HG02759 (cell line): ENCODE data around the gene HMGCS1.
"Not testable (repeated sequence)": the region's sequence is repeated elsewhere in the genome, so short reads cannot be mapped to it uniquely, and the experiment has no call there.

Experiments used
- ATAC-seq: cut with Tn5 transposase; IDR thresholded peaks from one replicate; pipeline ENCODE4 v1.9.1; 2021; ENCODE audit warnings: mild to moderate bottlenecking, moderate library complexity; ENCODE audit not compliant: unreplicated experiment

The HMGCS1 gene

GRCh38 chr5:43313854-43314457, 744 bp upstream of the HMGCS1 start:
- no peak for ATAC-seq

- peak; percentile 1 for ATAC-seq
These were observed 545 bp downstream of the HMGCS1 start for GRCh38 chr5:43312699-43313034.

GRCh38 chr5:43312076-43312661, 1.0 kb downstream of the HMGCS1 start:
- no peak for ATAC-seq

GRCh38 chr5:43309637-43310036, 3.6 kb downstream of the HMGCS1 start:
- ATAC-seq, result no peak

- ATAC-seq, result no peak
These were observed 4.1 kb downstream of the HMGCS1 start for GRCh38 chr5:43309122-43309521.

- ATAC-seq, result not testable (repeated sequence)
These were observed 6.3 kb downstream of the HMGCS1 start for GRCh38 chr5:43306954-43307353.

- peak; percentile 57 for ATAC-seq
These were observed 7.2 kb downstream of the HMGCS1 start for GRCh38 chr5:43305948-43306565.

- ATAC-seq, result no peak
These were observed 8.7 kb downstream of the HMGCS1 start for GRCh38 chr5:43304525-43304924.

GRCh38 chr5:43303242-43303641, 10.0 kb downstream of the HMGCS1 start:
- no peak for ATAC-seq

GRCh38 chr5:43302481-43302880, 10.7 kb downstream of the HMGCS1 start:
- ATAC-seq, result no peak

GRCh38 chr5:43301653-43302091, 11.5 kb downstream of the HMGCS1 start:
- ATAC-seq, result no peak

GRCh38 chr5:43300112-43300511, 13.1 kb downstream of the HMGCS1 start:
- no peak for ATAC-seq

GRCh38 chr5:43298443-43298842, 14.8 kb downstream of the HMGCS1 start:
- no peak for ATAC-seq

- no peak for ATAC-seq
These were observed 16.4 kb downstream of the HMGCS1 start for GRCh38 chr5:43296835-43297234.

- ATAC-seq, result no peak
These were observed 18.0 kb downstream of the HMGCS1 start for GRCh38 chr5:43295202-43295601.

- no peak for ATAC-seq
These were observed 19.0 kb downstream of the HMGCS1 start for GRCh38 chr5:43294226-43294625.

- ATAC-seq, result no peak
These were observed 22.5 kb downstream of the HMGCS1 start for GRCh38 chr5:43290726-43291125.

- ATAC-seq, result no peak
These were observed 24.9 kb downstream of the HMGCS1 start for GRCh38 chr5:43288269-43288831.

GRCh38 chr5:43287493-43287892, 25.7 kb downstream of the HMGCS1 start:
- ATAC-seq, result no peak

GRCh38 chr5:43286623-43287022, 26.6 kb downstream of the HMGCS1 start:
- no peak for ATAC-seq

GRCh38 chr5:43281840-43282658, 31.2 kb downstream of the HMGCS1 start:
- no peak for ATAC-seq
